GM21515 (cell line): ENCODE results near the gene NELFA.

Source experiments
- ATAC-seq: cut with Tn5 transposase; IDR thresholded peaks from one replicate; pipeline ENCODE4 v1.9.1; 2021; ENCODE audit not compliant: unreplicated experiment

NELFA gene

GRCh38 chr4:1939664-1940509 is 68.9 kb downstream of the NELFA start:
- no peak for ATAC-seq

GRCh38 chr4:1938027-1938426 is 70.7 kb downstream of the NELFA start:
- no peak for ATAC-seq

GRCh38 chr4:1937550-1937949 is 71.2 kb downstream of the NELFA start:
- no peak for ATAC-seq

GRCh38 chr4:1933700-1934099 is 75.1 kb downstream of the NELFA start:
- no peak for ATAC-seq

GRCh38 chr4:1932736-1933135 is 76.0 kb downstream of the NELFA start:
- no peak for ATAC-seq
